Measurements from ENCODE around the gene CDHR2. TPM values are rescaled to one million over a fixed set of nuclear protein-coding genes. Genes with fewer than 3 reads are reported as not detected.
A peak's percentile ranks its signal among the peaks of the same experiment; 100 is the strongest.

Gene CDHR2
- total and polyA plus RNA-seq, 2 of the 13 experiments (the other 11 are each of a cell fraction or from before 2014, with no cell fraction given), result 17.9 to 20.9 TPM

- TF ChIP-seq ZNF276 (CRISPR knock-in tag; IDR thresholded peaks at IDR 0.05; ENCODE audit: low read depth), result no peak
- TF ChIP-seq ZC3H13 (CRISPR knock-in tag; IDR thresholded peaks at IDR 0.05), result 0 out of 2 replicates have a peak, but pooled peaks have one; percentile 68
- peak; percentile 44; the same call in 1 of the 2 replicates for TF ChIP-seq SALL2 (CRISPR knock-in tag; IDR thresholded peaks at IDR 0.05)
- TF ChIP-seq POLR2G (IDR thresholded peaks at IDR 0.05; ENCODE audit: low read depth, low read length), result peak; percentile 54; the same call in 1 of the 2 replicates
- TF ChIP-seq SNAI1 (CRISPR knock-in tag; IDR thresholded peaks at IDR 0.05; ENCODE audit: borderline replicate concordance), result no peak
- no peak for TF ChIP-seq DDIT3 (CRISPR knock-in tag; IDR thresholded peaks at IDR 0.05)
- TF ChIP-seq MIER3 (CRISPR knock-in tag; IDR thresholded peaks at IDR 0.05; ENCODE audit: borderline replicate concordance), result no peak; the same call in 1 of the 2 replicates
- TF ChIP-seq ZMYM4 (CRISPR knock-in tag; IDR thresholded peaks at IDR 0.05), result peak; percentile 15
- TF ChIP-seq CREM (IDR thresholded peaks at IDR 0.05), result peak; percentile 95
- TF ChIP-seq CREM (CRISPR knock-in tag; IDR thresholded peaks at IDR 0.05), result no peak
- TF ChIP-seq PHF21A (CRISPR knock-in tag; IDR thresholded peaks at IDR 0.05), result peak; percentile 15; the same call in 1 of the 2 replicates
- peak; percentile 91 for TF ChIP-seq ZNF629 (CRISPR knock-in tag; conservative IDR thresholded peaks at IDR 0.05)
- TF ChIP-seq ZNF3 (CRISPR knock-in tag; IDR thresholded peaks at IDR 0.05), result no peak
- peak; percentile 96 for TF ChIP-seq FOXK1 (CRISPR knock-in tag; IDR thresholded peaks at IDR 0.05; ENCODE audit: borderline replicate concordance, low read depth)
- peak; percentile 49 for TF ChIP-seq DBP (CRISPR knock-in tag; IDR thresholded peaks at IDR 0.05; ENCODE audit: not compliant biosample characterization)
- TF ChIP-seq ZNF367 (CRISPR knock-in tag; IDR thresholded peaks at IDR 0.05; ENCODE audit: borderline replicate concordance), result no peak
- TF ChIP-seq SAP130 (CRISPR knock-in tag; IDR thresholded peaks at IDR 0.05; ENCODE audit: low read depth), result peak; percentile 75
- TF ChIP-seq KMT2A (CRISPR knock-in tag; IDR thresholded peaks at IDR 0.05), result 0 out of 2 replicates have a peak, but pooled peaks have one; percentile 11
- TF ChIP-seq ZNF331 (CRISPR knock-in tag; IDR thresholded peaks at IDR 0.05), result no peak
- TF ChIP-seq ZNF580 (CRISPR knock-in tag; IDR thresholded peaks at IDR 0.05; ENCODE audit: borderline replicate concordance, low read depth), result 0 out of 2 replicates have a peak, but pooled peaks have one; percentile 23
- peak; percentile 74 for TF ChIP-seq SNAPC4 (CRISPR knock-in tag; IDR thresholded peaks at IDR 0.05)
- TF ChIP-seq ATF7 (IDR thresholded peaks at IDR 0.05), result peak; percentile 100
- peak; percentile 95 for TF ChIP-seq ATF7 (CRISPR knock-in tag; IDR thresholded peaks at IDR 0.05)
Measured at GRCh38 chr5:176537554-176538229, 11.4 kb upstream of the CDHR2 start (continued).

All from HepG2 (cell line).